Endothelial cell of umbilical vein (primary cell): ENCODE results near the gene LRRC7. TPM values are rescaled to one million over a fixed set of nuclear protein-coding genes. Genes with fewer than 3 reads are reported as not detected.

Experiments
- BruUV-seq: library from RNA; stranded (reverse); fragments of 400-500 nt; replicated peaks from 2 replicates; lab custom pipeline; 2021; lab: Mats Ljungman, UMichigan
- CTCF ChIA-PET: fragments of 300-600, 350-600 bp; sonication (Branson Sonifier 250); formaldehyde crosslinking; loops from one replicate; lab custom pipeline; 2021; ENCODE audit warnings: antibody characterized with exemption, inconsistent platforms; lab: Charles Lee
- POLR2A ChIA-PET: fragments of 300-600, 350-600 bp; sonication (Branson Sonifier 250); formaldehyde crosslinking; loops from one replicate; lab custom pipeline; 2021; ENCODE audit warnings: antibody characterized with exemption, inconsistent platforms; lab: Charles Lee
- DNase-seq: peaks from one replicate; pipeline ENCODE4 v3.0.0-alpha.2; 2011; ENCODE audit warnings: low read depth, low spot score
- FAIRE-seq: peaks from 2 replicates; lab custom pipeline; 2011; peaks lifted over from hg19 to GRCh38; lab: Jason Lieb, UNC
- H2AFZ ChIP-seq: 2 replicates; pipeline ENCODE4 v1.6.0; 2012; ENCODE audit warnings: low read depth, low read length, control low read depth, inconsistent platforms
- H3K27ac ChIP-seq: 2 replicates; pipeline ENCODE4 v1.5.1; 2011; ENCODE audit warnings: low read depth, mild to moderate bottlenecking, control low read depth, low read length, moderate library complexity; ENCODE audit not compliant: insufficient read depth
- H3K27me3 ChIP-seq, 2 experiments: 2 replicates each; pipeline versions ENCODE4 v1.6.0 to v1.6.1; 2011; ENCODE audit warnings: low read length in 2 of 2, mixed read lengths in 1 of 2; ENCODE audit not compliant: control insufficient read depth in 2 of 2, insufficient read depth in 2 of 2
- H3K36me3 ChIP-seq, 2 experiments: 2 replicates in 1 of 2; 3 replicates in 1 of 2; pipeline ENCODE4 v1.5.1; 2011; ENCODE audit warnings: low read length in 2 of 2, mild to moderate bottlenecking in 1 of 2, moderate library complexity in 1 of 2; ENCODE audit not compliant: control insufficient read depth in 2 of 2, insufficient read depth in 2 of 2; ENCODE audit errors: extremely low read depth in 1 of 2
- H3K4me1 ChIP-seq: 3 replicates; pipeline ENCODE4 v1.5.1; 2011; ENCODE audit warnings: mild to moderate bottlenecking, low read length; ENCODE audit not compliant: control insufficient read depth, insufficient read depth; ENCODE audit errors: extremely low read depth
- H3K4me2 ChIP-seq: 2 replicates; pipeline ENCODE4 v1.6.1; 2011; ENCODE audit warnings: low read length, control low read depth, mixed read lengths; ENCODE audit not compliant: insufficient read depth
- H3K4me3 ChIP-seq, 3 experiments: fragments of 200-600 bp in 1 of 3; sonication (generic), shearing (Covaris generic) in 1 of 3; replicated peaks in 1 of 3; 2 replicates each; pipeline ENCODE4 v1.5.1; 2011 to 2016; ENCODE audit warnings: control low read depth in 3 of 3, low read length in 3 of 3, mild to moderate bottlenecking in 2 of 3, inconsistent platforms in 1 of 3, low read depth in 1 of 3, moderate library complexity in 1 of 3; ENCODE audit not compliant: insufficient read depth in 1 of 3
- H3K79me2 ChIP-seq: 2 replicates; pipeline ENCODE4 v1.6.0; 2012; ENCODE audit warnings: low read length, inconsistent platforms; ENCODE audit not compliant: control insufficient read depth, insufficient read depth
- H3K9ac ChIP-seq: replicated peaks from 2 replicates; pipeline ENCODE3; 2011; ENCODE audit warnings: low read length, control low read depth; ENCODE audit not compliant: insufficient read depth; ENCODE audit errors: extremely low read depth
- H3K9me1 ChIP-seq: replicated peaks from 3 replicates; pipeline ENCODE4 v1.6.0; 2011; ENCODE audit warnings: mild to moderate bottlenecking, low read length; ENCODE audit not compliant: control insufficient read depth, insufficient read depth; ENCODE audit errors: extremely low read depth
- H3K9me3 ChIP-seq: replicated peaks from 2 replicates; pipeline ENCODE4 v1.5.1; 2012; ENCODE audit warnings: low read length, inconsistent platforms; ENCODE audit not compliant: control insufficient read depth, insufficient read depth
- H4K20me1 ChIP-seq: replicated peaks from 2 replicates; pipeline ENCODE3; 2011; ENCODE audit warnings: mild to moderate bottlenecking, low read length; ENCODE audit not compliant: control insufficient read depth, insufficient read depth; ENCODE audit errors: extremely low read depth
- EZH2 ChIP-seq: IDR thresholded peaks from 2 replicates; pipeline ENCODE4 v1.6.1; 2012; ENCODE audit warnings: borderline replicate concordance, low read depth, mild to moderate bottlenecking, moderate library complexity, low read length, inconsistent platforms; ENCODE audit not compliant: severe bottlenecking
- FOS ChIP-seq: IDR thresholded peaks from 2 replicates; pipeline ENCODE4 v1.6.1; 2011; ENCODE audit warnings: mild to moderate bottlenecking, low read length, moderate library complexity, borderline replicate concordance; ENCODE audit not compliant: insufficient read depth
- GATA2 ChIP-seq: IDR thresholded peaks from 2 replicates; pipeline ENCODE4 v1.7.0; 2011; ENCODE audit warnings: low read depth, mild to moderate bottlenecking, moderate library complexity, mixed read lengths, low read length; ENCODE audit not compliant: insufficient read length, insufficient read depth
- JUN ChIP-seq: IDR thresholded peaks from 2 replicates; pipeline ENCODE4 v1.6.1; 2011; ENCODE audit warnings: borderline replicate concordance, low read depth; ENCODE audit not compliant: insufficient read length, insufficient read depth
- MAX ChIP-seq: IDR thresholded peaks from 2 replicates; pipeline ENCODE4 v1.6.1; 2011; ENCODE audit not compliant: insufficient read depth, insufficient read length
- MYC ChIP-seq: IDR thresholded peaks from one replicate; pipeline ENCODE4 v1.6.1; 2011; ENCODE audit warnings: mild to moderate bottlenecking, low read depth, low read length
- POLR2A ChIP-seq: IDR thresholded peaks from 2 replicates; pipeline ENCODE4 v1.6.1; 2012; ENCODE audit warnings: low read depth, mild to moderate bottlenecking, control low read depth, low read length
- POLR2AphosphoS5 ChIP-seq: IDR thresholded peaks from 2 replicates; pipeline ENCODE4 v1.6.1; 2012; ENCODE audit warnings: low read depth, mild to moderate bottlenecking, control low read depth, low read length, moderate library complexity; ENCODE audit not compliant: insufficient read depth
- dilution Hi-C: fragments of 300-500 bp; cut with MboI; formaldehyde crosslinking; loops from one replicate; pipeline ENCODE4 v1.15.0; 2019; ENCODE audit warnings: low sequenced_read_pairs; ENCODE audit not compliant: extremely low pct_ligation_motif_present
- intact Hi-C: fragments of 100-400 bp; cut with micrococcal nuclease; formaldehyde crosslinking; loops from one replicate; pipeline ENCODE4 v1.10.0; 2022
- polyA plus RNA-seq, 4 experiments: library from polyadenylated mRNA; depleted of rRNA in 3 of 4; stranded (reverse) in 3 of 4; unstranded in 1 of 4; fragments of >200 nt; gene quantifications; 2 replicates each; pipeline versions ENCODE4 v1.2.1 to v1.2.3, GENCODE V29; 2011 to 2012; ENCODE audit warnings: missing spikeins in 1 of 4
- total RNA-seq: library from RNA; stranded (reverse); gene quantifications from 2 replicates; pipeline ENCODE4 v1.2.3, GENCODE V29; 2021
- TF ChIP-seq, protein P1 (sequence below), 2 donors: IDR thresholded peaks; 1 replicate in 1 of 2; 2 replicates in 1 of 2; pipeline ENCODE4 v1.5.1; 2011; ENCODE audit warnings: low read length in 2 of 2, mild to moderate bottlenecking in 2 of 2, moderate library complexity in 2 of 2, control low read depth in 1 of 2, inconsistent platforms in 1 of 2, low read depth in 1 of 2; ENCODE audit not compliant: insufficient read depth in 1 of 2; ENCODE audit errors: extremely low read depth in 1 of 2

The LRRC7 gene
- total and polyA plus RNA-seq, 2 donors (not counting 3 experiments of a cell fraction or from before 2014, with no cell fraction given), result 0.11 to 0.58 TPM

GRCh38 chr1:69519006-69519405 is 48.7 kb upstream of the LRRC7 start:
- H3K9me1 ChIP-seq, result no peaks in the 10 kb centered on the region
- H3K9ac ChIP-seq, result no peak overlapping the region
- DNase-seq (no peak), FAIRE-seq (no peak)
- H2AFZ ChIP-seq, result no peak overlapping the region
- no peaks in the 10 kb centered on the region for H3K4me1 ChIP-seq
- H4K20me1 ChIP-seq, result no peaks in the 10 kb centered on the region
- H3K27me3 ChIP-seq, result no peaks in the 10 kb centered on the region
- no peaks in the 10 kb centered on the region for H3K9me3 ChIP-seq
- ChIA-PET POLR2A (no interaction called here), CTCF (no interaction called here)
- H3K4me3 ChIP-seq, result no peak overlapping the region
- intact Hi-C loops, result no loop called here
- no peak overlapping the region for H3K4me2 ChIP-seq
- dilution Hi-C loops, result no loop called here
- H3K79me2 ChIP-seq, result no peaks in the 10 kb centered on the region
- no peaks in the 10 kb centered on the region for H3K36me3 ChIP-seq
- no peak overlapping the region for H3K27ac ChIP-seq
- no TSS peak for BruUV-seq
- TF ChIP-seq EZH2 (no peak), GATA2 (no peak), MYC (no peak), POLR2AphosphoS5 (no peak), FOS (no peak)

DNA sequence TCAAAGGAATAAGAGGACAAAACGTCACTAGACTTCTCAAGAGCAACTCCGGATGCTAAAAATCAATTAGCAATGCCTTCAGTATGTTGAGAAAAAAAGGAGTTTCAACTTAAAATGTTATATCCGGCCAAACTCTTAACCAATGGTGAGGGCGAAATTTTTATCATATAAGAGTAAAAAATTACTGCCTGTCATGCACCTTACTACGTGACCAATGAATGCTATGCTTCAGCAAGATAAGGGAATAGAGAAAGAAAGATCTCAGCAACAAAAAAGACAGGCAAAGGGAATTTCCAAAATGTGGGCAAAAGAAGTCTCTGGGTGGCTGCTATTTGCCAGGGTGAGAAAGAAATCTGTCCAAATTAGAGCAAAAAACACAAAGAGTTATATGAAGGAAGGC is 47.4 kb upstream of the LRRC7 start:
- intact Hi-C loops, result no loop called here

More for the DNA sequence above, 47.4 kb upstream of the LRRC7 start:
- no peak overlapping the region for H2AFZ ChIP-seq
- no peak overlapping the region for H3K4me2 ChIP-seq
- H3K9ac ChIP-seq, result no peak overlapping the region
- H3K79me2 ChIP-seq, result no peaks in the 10 kb centered on the region
- TF ChIP-seq MAX, result no peak
- TF ChIP-seq POLR2AphosphoS5, result no peak
- TF ChIP-seq GATA2, result no peak
- TF ChIP-seq JUN, result no peak
- no peak for TF ChIP-seq MYC
- no peak for TF ChIP-seq FOS
- TF ChIP-seq, protein P1, sequence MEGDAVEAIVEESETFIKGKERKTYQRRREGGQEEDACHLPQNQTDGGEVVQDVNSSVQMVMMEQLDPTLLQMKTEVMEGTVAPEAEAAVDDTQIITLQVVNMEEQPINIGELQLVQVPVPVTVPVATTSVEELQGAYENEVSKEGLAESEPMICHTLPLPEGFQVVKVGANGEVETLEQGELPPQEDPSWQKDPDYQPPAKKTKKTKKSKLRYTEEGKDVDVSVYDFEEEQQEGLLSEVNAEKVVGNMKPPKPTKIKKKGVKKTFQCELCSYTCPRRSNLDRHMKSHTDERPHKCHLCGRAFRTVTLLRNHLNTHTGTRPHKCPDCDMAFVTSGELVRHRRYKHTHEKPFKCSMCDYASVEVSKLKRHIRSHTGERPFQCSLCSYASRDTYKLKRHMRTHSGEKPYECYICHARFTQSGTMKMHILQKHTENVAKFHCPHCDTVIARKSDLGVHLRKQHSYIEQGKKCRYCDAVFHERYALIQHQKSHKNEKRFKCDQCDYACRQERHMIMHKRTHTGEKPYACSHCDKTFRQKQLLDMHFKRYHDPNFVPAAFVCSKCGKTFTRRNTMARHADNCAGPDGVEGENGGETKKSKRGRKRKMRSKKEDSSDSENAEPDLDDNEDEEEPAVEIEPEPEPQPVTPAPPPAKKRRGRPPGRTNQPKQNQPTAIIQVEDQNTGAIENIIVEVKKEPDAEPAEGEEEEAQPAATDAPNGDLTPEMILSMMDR (IDR thresholded peaks at IDR 0.05; ENCODE audit: extremely low read depth in 1 of 2, insufficient read depth in 1 of 2, low read depth in 1 of 2, low read length in 2 of 2), result no peak
- TF ChIP-seq POLR2A, result no peak
- no peak for TF ChIP-seq EZH2
- no TSS peak for BruUV-seq
- no peaks in the 10 kb centered on the region for H3K9me1 ChIP-seq
- no peak overlapping the region for H3K27ac ChIP-seq
- no peaks in the 10 kb centered on the region for H3K4me1 ChIP-seq
- H3K36me3 ChIP-seq, result no peaks in the 10 kb centered on the region
- dilution Hi-C loops, result no loop called here
- no peaks in the 10 kb centered on the region for H4K20me1 ChIP-seq
- no peaks in the 10 kb centered on the region for H3K27me3 ChIP-seq
- no peak overlapping the region for H3K4me3 ChIP-seq
- no peaks in the 10 kb centered on the region for H3K9me3 ChIP-seq
- POLR2A ChIA-PET, result no interaction called here
- CTCF ChIA-PET, result no interaction called here
- no peak for DNase-seq
- no peak for FAIRE-seq
